WTC11 (cell line): ENCODE measurements around the gene CLNK. TPM values are rescaled to one million over a fixed set of nuclear protein-coding genes. Genes with fewer than 3 reads are reported as not detected.

Experiments used
- ATAC-seq: fragments of 200-7000 bp; cut with Tn5 transposase; 2 replicates; pipeline ENCODE4 v1.10.0; 2021; ENCODE audit warnings: mild to moderate bottlenecking, moderate library complexity
- CTCF ChIA-PET: fragments of 300-600 bp; sonication (Branson Sonifier 250); formaldehyde crosslinking; loops from one replicate; lab custom pipeline; 2021; ENCODE audit warnings: antibody characterized with exemption; lab: Charles Lee
- POLR2A ChIA-PET: fragments of 350-600 bp; sonication (Branson Sonifier 250); formaldehyde crosslinking; loops from one replicate; lab custom pipeline; 2021; ENCODE audit warnings: antibody characterized with exemption; lab: Charles Lee
- DNase-seq: peaks from one replicate; pipeline ENCODE4 v3.0.0; 2021; ENCODE audit warnings: low spot score
- H3K27ac Mint-ChIP-seq: 2 replicates; pipeline ENCODE4 v1.8.0; 2021; ENCODE audit warnings: mixed read lengths
- H3K27me3 Mint-ChIP-seq: 2 replicates; pipeline ENCODE4 v1.8.0; 2021; ENCODE audit warnings: low read depth, mild to moderate bottlenecking, moderate library complexity, mixed read lengths
- H3K36me3 Mint-ChIP-seq: 2 replicates; pipeline ENCODE4 v1.8.0; 2021; ENCODE audit warnings: mixed read lengths
- H3K4me1 Mint-ChIP-seq: 2 replicates; pipeline ENCODE4 v1.8.0; 2022; ENCODE audit warnings: mixed read lengths
- H3K4me3 Mint-ChIP-seq: 2 replicates; pipeline ENCODE4 v1.8.0; 2021; ENCODE audit warnings: mild to moderate bottlenecking, moderate library complexity, mixed read lengths
- H3K9me3 Mint-ChIP-seq: 2 replicates; pipeline ENCODE4 v1.8.0; 2021; ENCODE audit warnings: mixed read lengths
- CREM ChIP-seq: sonication (generic); formaldehyde crosslinking; IDR thresholded peaks from 2 replicates; pipeline ENCODE4 v1.8.1; 2022; ENCODE audit warnings: mild to moderate bottlenecking, missing genetic modification reagents, moderate library complexity
- EMX1 ChIP-seq: fragments of 250-450 bp; sonication (Bioruptor Pico); IDR thresholded peaks from 2 replicates; pipeline ENCODE4 v1.8.0; 2021; ENCODE audit warnings: mild to moderate bottlenecking
- ERG ChIP-seq: fragments of 250-450 bp; sonication (Bioruptor Pico); IDR thresholded peaks from 2 replicates; pipeline ENCODE4 v1.8.0; 2021; ENCODE audit warnings: mild to moderate bottlenecking
- ETV6 ChIP-seq: sonication (generic); formaldehyde crosslinking; IDR thresholded peaks from 2 replicates; pipeline ENCODE4 v1.8.1; 2022; ENCODE audit warnings: mild to moderate bottlenecking, missing genetic modification reagents
- FOXJ3 ChIP-seq: sonication (generic); formaldehyde crosslinking; IDR thresholded peaks from 2 replicates; pipeline ENCODE4 v1.9.0; 2021; ENCODE audit warnings: missing genetic modification reagents, mild to moderate bottlenecking, borderline replicate concordance
- GTF2I ChIP-seq: fragments of 250-450 bp; sonication (Bioruptor Pico); conservative IDR thresholded peaks from 2 replicates; pipeline ENCODE4 v1.4.0; 2021; ENCODE audit warnings: mild to moderate bottlenecking
- IRF2 ChIP-seq: sonication (generic); formaldehyde crosslinking; IDR thresholded peaks from 2 replicates; pipeline ENCODE4 v1.8.0; 2022; ENCODE audit warnings: low read depth, missing genetic modification reagents, borderline replicate concordance
- JUN ChIP-seq: sonication (generic); formaldehyde crosslinking; IDR thresholded peaks from 2 replicates; pipeline ENCODE4 v1.8.0; 2023; ENCODE audit warnings: mild to moderate bottlenecking, missing genetic modification reagents
- MAX ChIP-seq: sonication (generic); formaldehyde crosslinking; IDR thresholded peaks from 2 replicates; pipeline ENCODE4 v1.8.0; 2022; ENCODE audit warnings: mild to moderate bottlenecking, missing genetic modification reagents
- NR3C1 ChIP-seq: sonication (generic); formaldehyde crosslinking; conservative IDR thresholded peaks from 2 replicates; pipeline ENCODE4 v1.8.1; 2023; ENCODE audit warnings: low read depth, mild to moderate bottlenecking, missing genetic modification reagents
- PRRX2 ChIP-seq: fragments of 250-450 bp; sonication (Bioruptor Pico); IDR thresholded peaks from 2 replicates; pipeline ENCODE4 v1.8.0; 2021; ENCODE audit warnings: mild to moderate bottlenecking
- TEAD1 ChIP-seq: sonication (generic); formaldehyde crosslinking; IDR thresholded peaks from 2 replicates; pipeline ENCODE4 v1.8.0; 2022; ENCODE audit warnings: mild to moderate bottlenecking, missing genetic modification reagents
- TEAD4 ChIP-seq: sonication (generic); formaldehyde crosslinking; IDR thresholded peaks from 2 replicates; pipeline ENCODE4 v1.8.0; 2022; ENCODE audit warnings: mild to moderate bottlenecking, missing genetic modification reagents
- TP53 ChIP-seq: sonication (generic); formaldehyde crosslinking; IDR thresholded peaks from 2 replicates; pipeline ENCODE4 v1.8.1; 2023; ENCODE audit warnings: mild to moderate bottlenecking, missing genetic modification reagents
- USF1 ChIP-seq: sonication (generic); formaldehyde crosslinking; IDR thresholded peaks from 2 replicates; pipeline ENCODE4 v1.8.0; 2022; ENCODE audit warnings: mild to moderate bottlenecking, missing genetic modification reagents
- ZBTB21 ChIP-seq: sonication (generic); formaldehyde crosslinking; IDR thresholded peaks from 2 replicates; pipeline ENCODE4 v1.8.1; 2023; ENCODE audit warnings: mild to moderate bottlenecking, missing genetic modification reagents, borderline replicate concordance
- ZNF121 ChIP-seq: sonication (generic); formaldehyde crosslinking; IDR thresholded peaks from 2 replicates; pipeline ENCODE4 v1.8.0; 2023; ENCODE audit warnings: missing genetic modification reagents
- ZNF263 ChIP-seq: sonication (generic); formaldehyde crosslinking; IDR thresholded peaks from 2 replicates; pipeline ENCODE4 v1.8.1; 2022; ENCODE audit warnings: low read depth, mild to moderate bottlenecking, moderate library complexity, missing genetic modification reagents
- ZNF512 ChIP-seq: sonication (generic); formaldehyde crosslinking; IDR thresholded peaks from 2 replicates; pipeline ENCODE4 v1.8.1; 2022; ENCODE audit warnings: missing genetic modification reagents, borderline replicate concordance
- ZNF532 ChIP-seq: fragments of 250-450 bp; sonication (Bioruptor Pico); IDR thresholded peaks from 2 replicates; pipeline ENCODE4 v1.9.0; 2021; ENCODE audit warnings: mild to moderate bottlenecking, borderline replicate concordance
- total RNA-seq: library from RNA; stranded (reverse); gene quantifications from 3 replicates; pipeline ENCODE4 v1.2.3, GENCODE V29; 2021
- TF ChIP-seq, protein P1 (sequence below): sonication (generic); formaldehyde crosslinking; IDR thresholded peaks from 2 replicates; pipeline ENCODE4 v1.8.1; 2022; ENCODE audit warnings: low read depth, mild to moderate bottlenecking, moderate library complexity, missing genetic modification reagents, borderline replicate concordance
- TF ChIP-seq, protein P2 (sequence below): sonication (generic); formaldehyde crosslinking; IDR thresholded peaks from 2 replicates; pipeline ENCODE4 v1.8.0; 2022; ENCODE audit warnings: mild to moderate bottlenecking, missing genetic modification reagents
- TF ChIP-seq, protein P3 (sequence below): sonication (generic); formaldehyde crosslinking; IDR thresholded peaks from 2 replicates; pipeline ENCODE4 v1.8.0; 2023; ENCODE audit warnings: mild to moderate bottlenecking, missing genetic modification reagents

Gene CLNK
- total RNA-seq, 1 experiment from 2014 or later, result not detected

DNA sequence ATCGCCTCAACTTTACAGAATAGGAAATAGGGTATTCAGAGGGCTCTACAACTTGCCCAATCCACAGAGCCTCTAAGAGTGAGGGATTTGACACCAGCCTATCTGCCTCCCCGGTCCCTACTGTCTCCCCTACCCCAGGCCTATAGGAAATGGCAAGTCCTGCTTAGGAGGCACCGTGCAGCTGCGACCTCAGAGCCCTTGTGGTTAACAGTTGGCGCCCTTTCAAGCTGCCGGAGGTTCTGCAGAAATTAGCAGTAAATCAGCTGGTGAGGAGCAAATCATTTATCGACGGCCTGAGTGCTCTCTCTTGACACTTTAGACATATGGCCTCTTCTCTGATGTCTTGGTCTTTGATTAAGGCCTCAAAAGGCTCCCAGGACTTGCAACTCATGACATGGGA, 96.9 kb downstream of the CLNK start (continued):
- no peak for TF ChIP-seq MAX (CRISPR knock-in tag)
- TF ChIP-seq, protein P1, sequence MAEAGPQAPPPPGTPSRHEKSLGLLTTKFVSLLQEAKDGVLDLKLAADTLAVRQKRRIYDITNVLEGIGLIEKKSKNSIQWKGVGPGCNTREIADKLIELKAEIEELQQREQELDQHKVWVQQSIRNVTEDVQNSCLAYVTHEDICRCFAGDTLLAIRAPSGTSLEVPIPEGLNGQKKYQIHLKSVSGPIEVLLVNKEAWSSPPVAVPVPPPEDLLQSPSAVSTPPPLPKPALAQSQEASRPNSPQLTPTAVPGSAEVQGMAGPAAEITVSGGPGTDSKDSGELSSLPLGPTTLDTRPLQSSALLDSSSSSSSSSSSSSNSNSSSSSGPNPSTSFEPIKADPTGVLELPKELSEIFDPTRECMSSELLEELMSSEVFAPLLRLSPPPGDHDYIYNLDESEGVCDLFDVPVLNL (CRISPR knock-in tag), result no peak
- TF ChIP-seq, protein P2, sequence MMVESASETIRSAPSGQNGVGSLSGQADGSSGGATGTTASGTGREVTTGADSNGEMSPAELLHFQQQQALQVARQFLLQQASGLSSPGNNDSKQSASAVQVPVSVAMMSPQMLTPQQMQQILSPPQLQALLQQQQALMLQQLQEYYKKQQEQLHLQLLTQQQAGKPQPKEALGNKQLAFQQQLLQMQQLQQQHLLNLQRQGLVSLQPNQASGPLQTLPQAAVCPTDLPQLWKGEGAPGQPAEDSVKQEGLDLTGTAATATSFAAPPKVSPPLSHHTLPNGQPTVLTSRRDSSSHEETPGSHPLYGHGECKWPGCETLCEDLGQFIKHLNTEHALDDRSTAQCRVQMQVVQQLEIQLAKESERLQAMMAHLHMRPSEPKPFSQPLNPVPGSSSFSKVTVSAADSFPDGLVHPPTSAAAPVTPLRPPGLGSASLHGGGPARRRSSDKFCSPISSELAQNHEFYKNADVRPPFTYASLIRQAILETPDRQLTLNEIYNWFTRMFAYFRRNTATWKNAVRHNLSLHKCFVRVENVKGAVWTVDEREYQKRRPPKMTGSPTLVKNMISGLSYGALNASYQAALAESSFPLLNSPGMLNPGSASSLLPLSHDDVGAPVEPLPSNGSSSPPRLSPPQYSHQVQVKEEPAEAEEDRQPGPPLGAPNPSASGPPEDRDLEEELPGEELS (CRISPR knock-in tag), result no peak
- no peak for TF ChIP-seq EMX1
- no peak for TF ChIP-seq FOXJ3 (CRISPR knock-in tag)
- no peak for TF ChIP-seq ZNF121 (CRISPR knock-in tag)
- no peak for TF ChIP-seq NR3C1 (CRISPR knock-in tag)
- TF ChIP-seq CREM (CRISPR knock-in tag), result no peak
- TF ChIP-seq TEAD4 (CRISPR knock-in tag), result no peak

GRCh38 chr4:10587296-10587695, 97.3 kb downstream of the CLNK start:
- H3K36me3 Mint-ChIP-seq, result peaks cover 30% of the 10 kb centered on the region
- ChIA-PET CTCF (no interaction called here), POLR2A (no interaction called here)

More at GRCh38 chr4:10587296-10587695, 97.3 kb downstream of the CLNK start:
- Mint-ChIP-seq H3K4me1 (0 out of 2 replicates have a peak, but pooled peaks cover 7% of the 10 kb centered on the region), H3K9me3 (peaks cover 58% of the 10 kb centered on the region), H3K27me3 (no peaks in the 10 kb centered on the region; the same call in 1 of the 2 replicates), H3K4me3 (no peak overlapping the region), H3K27ac (no peak overlapping the region)
- no peak for DNase-seq
- TF ChIP-seq ZNF532 (CRISPR knock-in tag) (no peak), USF1 (CRISPR knock-in tag) (no peak), ERG (CRISPR knock-in tag) (no peak), ZNF512 (CRISPR knock-in tag) (no peak), JUN (CRISPR knock-in tag) (no peak), MAX (CRISPR knock-in tag) (no peak), IRF2 (no peak), ZNF263 (CRISPR knock-in tag) (no peak), TEAD1 (CRISPR knock-in tag) (no peak), GTF2I (CRISPR knock-in tag) (no peak), ZBTB21 (no peak), ZNF121 (CRISPR knock-in tag) (no peak), PRRX2 (CRISPR knock-in tag) (no peak), TEAD4 (CRISPR knock-in tag) (no peak), ETV6 (no peak), TP53 (no peak)
- TF ChIP-seq, protein P3, sequence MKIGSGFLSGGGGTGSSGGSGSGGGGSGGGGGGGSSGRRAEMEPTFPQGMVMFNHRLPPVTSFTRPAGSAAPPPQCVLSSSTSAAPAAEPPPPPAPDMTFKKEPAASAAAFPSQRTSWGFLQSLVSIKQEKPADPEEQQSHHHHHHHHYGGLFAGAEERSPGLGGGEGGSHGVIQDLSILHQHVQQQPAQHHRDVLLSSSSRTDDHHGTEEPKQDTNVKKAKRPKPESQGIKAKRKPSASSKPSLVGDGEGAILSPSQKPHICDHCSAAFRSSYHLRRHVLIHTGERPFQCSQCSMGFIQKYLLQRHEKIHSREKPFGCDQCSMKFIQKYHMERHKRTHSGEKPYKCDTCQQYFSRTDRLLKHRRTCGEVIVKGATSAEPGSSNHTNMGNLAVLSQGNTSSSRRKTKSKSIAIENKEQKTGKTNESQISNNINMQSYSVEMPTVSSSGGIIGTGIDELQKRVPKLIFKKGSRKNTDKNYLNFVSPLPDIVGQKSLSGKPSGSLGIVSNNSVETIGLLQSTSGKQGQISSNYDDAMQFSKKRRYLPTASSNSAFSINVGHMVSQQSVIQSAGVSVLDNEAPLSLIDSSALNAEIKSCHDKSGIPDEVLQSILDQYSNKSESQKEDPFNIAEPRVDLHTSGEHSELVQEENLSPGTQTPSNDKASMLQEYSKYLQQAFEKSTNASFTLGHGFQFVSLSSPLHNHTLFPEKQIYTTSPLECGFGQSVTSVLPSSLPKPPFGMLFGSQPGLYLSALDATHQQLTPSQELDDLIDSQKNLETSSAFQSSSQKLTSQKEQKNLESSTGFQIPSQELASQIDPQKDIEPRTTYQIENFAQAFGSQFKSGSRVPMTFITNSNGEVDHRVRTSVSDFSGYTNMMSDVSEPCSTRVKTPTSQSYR, result no peak
- no peak for ATAC-seq
